Measurements from ENCODE around the gene PRDM5.

Gene PRDM5

GRCh38 chr4:120839334-120839973, 83.1 kb downstream of the PRDM5 start:
- Histone ChIP-seq H3K36me3 (ENCODE audit: control insufficient read depth, insufficient read depth, low read length) (peaks cover 3% of the 10 kb centered on the region; the same call in 1 of the 2 replicates), H3K4me3 (ENCODE audit: low read depth, low read length) (no peak overlapping the region), H3K27me3 (ENCODE audit: control insufficient read depth, insufficient read depth, low read length) (no peaks in the 10 kb centered on the region), H3K4me1 (ENCODE audit: control insufficient read depth, insufficient read depth, low read length) (no peaks in the 10 kb centered on the region), H3K9ac (ENCODE audit: low read depth, low read length) (no peak overlapping the region), H3K27ac (ENCODE audit: low read depth, low read length) (no peak overlapping the region), H3K9me3 (ENCODE audit: control insufficient read depth, insufficient read depth, low read length) (no peaks in the 10 kb centered on the region)

- Histone ChIP-seq H3K9ac (ENCODE audit: low read depth, low read length) (no peak overlapping the region), H3K9me3 (ENCODE audit: control insufficient read depth, insufficient read depth, low read length) (no peaks in the 10 kb centered on the region), H3K27ac (ENCODE audit: low read depth, low read length) (no peak overlapping the region), H3K27me3 (ENCODE audit: control insufficient read depth, insufficient read depth, low read length) (no peaks in the 10 kb centered on the region), H3K36me3 (ENCODE audit: control insufficient read depth, insufficient read depth, low read length) (peaks cover 3% of the 10 kb centered on the region; the same call in 1 of the 2 replicates), H3K4me1 (ENCODE audit: control insufficient read depth, insufficient read depth, low read length) (no peaks in the 10 kb centered on the region), H3K4me3 (ENCODE audit: low read depth, low read length) (no peak overlapping the region)
These were observed 83.7 kb downstream of the PRDM5 start for GRCh38 chr4:120838784-120839183.

DNA sequence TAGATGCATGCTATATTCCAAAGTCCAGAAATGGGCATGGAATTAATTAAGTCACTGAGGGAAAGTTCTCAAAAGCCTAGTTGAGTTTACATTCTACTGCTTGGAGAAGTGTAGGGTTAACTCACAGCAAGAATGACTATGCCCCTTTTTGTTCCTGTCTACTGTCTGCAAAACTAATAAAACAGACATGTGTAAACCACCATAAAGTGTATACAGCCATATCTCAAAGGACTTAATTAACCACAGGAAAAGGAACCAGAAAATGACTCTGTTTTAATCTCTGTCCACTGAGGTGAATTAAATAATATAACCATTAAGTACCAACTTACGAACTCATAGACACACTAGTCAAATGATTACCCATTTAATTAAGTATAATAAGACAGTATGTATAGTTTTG, 84.9 kb downstream of the PRDM5 start:
- Histone ChIP-seq H3K27me3 (ENCODE audit: control insufficient read depth, insufficient read depth, low read length) (no peaks in the 10 kb centered on the region), H3K9ac (ENCODE audit: low read depth, low read length) (no peak overlapping the region), H3K36me3 (ENCODE audit: control insufficient read depth, insufficient read depth, low read length) (peaks cover 5% of the 10 kb centered on the region; the same call in 1 of the 2 replicates), H3K9me3 (ENCODE audit: control insufficient read depth, insufficient read depth, low read length) (no peaks in the 10 kb centered on the region), H3K4me3 (ENCODE audit: low read depth, low read length) (no peak overlapping the region), H3K4me1 (ENCODE audit: control insufficient read depth, insufficient read depth, low read length) (no peaks in the 10 kb centered on the region), H3K27ac (ENCODE audit: low read depth, low read length) (no peak overlapping the region)

DNA sequence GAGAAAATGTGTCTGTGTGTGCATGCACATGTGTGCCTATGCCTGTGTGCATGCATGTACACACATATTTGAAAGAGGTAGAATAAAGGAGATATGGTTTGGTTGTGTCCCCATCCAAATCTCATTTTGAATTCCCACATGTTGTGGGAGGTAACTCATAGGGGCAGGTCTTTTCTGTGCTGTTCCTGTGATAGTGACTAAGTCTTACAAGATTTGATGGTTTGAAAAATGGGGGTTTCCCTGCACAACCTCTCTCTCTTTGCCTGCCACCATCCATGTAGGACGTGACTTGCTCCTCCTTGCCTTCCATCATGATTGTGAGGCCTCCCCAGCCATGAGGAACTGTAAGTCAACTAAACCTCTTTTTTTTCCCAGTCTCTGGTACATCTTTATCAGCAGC, 87.2 kb downstream of the PRDM5 start:
- no peaks in the 10 kb centered on the region for H3K4me1 ChIP-seq (ENCODE audit: control insufficient read depth, insufficient read depth, low read length)
- peaks cover 5% of the 10 kb centered on the region; the same call in 1 of the 2 replicates for H3K36me3 ChIP-seq (ENCODE audit: control insufficient read depth, insufficient read depth, low read length)
- H3K4me3 ChIP-seq (ENCODE audit: low read depth, low read length), result no peak overlapping the region
- H3K27ac ChIP-seq (ENCODE audit: low read depth, low read length), result no peak overlapping the region
- no peaks in the 10 kb centered on the region for H3K9me3 ChIP-seq (ENCODE audit: control insufficient read depth, insufficient read depth, low read length)
- no peak overlapping the region for H3K9ac ChIP-seq (ENCODE audit: low read depth, low read length)
- no peaks in the 10 kb centered on the region for H3K27me3 ChIP-seq (ENCODE audit: control insufficient read depth, insufficient read depth, low read length)

DNA sequence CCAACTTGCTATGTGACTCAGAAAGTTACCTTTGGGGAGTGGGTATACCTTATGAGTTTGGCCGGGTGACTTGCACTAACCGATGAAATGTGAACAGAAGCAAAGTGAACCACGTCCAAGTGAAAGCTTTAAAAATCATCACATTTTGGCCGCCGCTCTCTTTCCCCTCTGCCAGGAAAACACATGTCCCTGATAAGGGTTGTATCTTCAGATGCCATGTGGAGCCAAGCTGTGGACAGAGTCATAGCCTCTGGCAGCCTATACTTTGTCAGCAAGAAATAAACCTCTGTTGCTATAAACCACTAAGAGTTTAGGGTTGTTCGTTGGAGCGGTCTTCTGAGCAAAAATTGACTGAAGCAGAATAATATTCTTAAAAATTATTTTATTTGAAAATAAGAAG, 92.3 kb downstream of the PRDM5 start:
- no peak overlapping the region for H3K27ac ChIP-seq (ENCODE audit: low read depth, low read length)
- H3K9ac ChIP-seq (ENCODE audit: low read depth, low read length), result no peak overlapping the region
- no peaks in the 10 kb centered on the region for H3K4me1 ChIP-seq (ENCODE audit: control insufficient read depth, insufficient read depth, low read length)
- 0 out of 2 replicates have a peak, but pooled peaks cover 2% of the 10 kb centered on the region for H3K36me3 ChIP-seq (ENCODE audit: control insufficient read depth, insufficient read depth, low read length)
- no peaks in the 10 kb centered on the region for H3K27me3 ChIP-seq (ENCODE audit: control insufficient read depth, insufficient read depth, low read length)
- H3K4me3 ChIP-seq (ENCODE audit: low read depth, low read length), result no peak overlapping the region
- H3K9me3 ChIP-seq (ENCODE audit: control insufficient read depth, insufficient read depth, low read length), result no peaks in the 10 kb centered on the region

DNA sequence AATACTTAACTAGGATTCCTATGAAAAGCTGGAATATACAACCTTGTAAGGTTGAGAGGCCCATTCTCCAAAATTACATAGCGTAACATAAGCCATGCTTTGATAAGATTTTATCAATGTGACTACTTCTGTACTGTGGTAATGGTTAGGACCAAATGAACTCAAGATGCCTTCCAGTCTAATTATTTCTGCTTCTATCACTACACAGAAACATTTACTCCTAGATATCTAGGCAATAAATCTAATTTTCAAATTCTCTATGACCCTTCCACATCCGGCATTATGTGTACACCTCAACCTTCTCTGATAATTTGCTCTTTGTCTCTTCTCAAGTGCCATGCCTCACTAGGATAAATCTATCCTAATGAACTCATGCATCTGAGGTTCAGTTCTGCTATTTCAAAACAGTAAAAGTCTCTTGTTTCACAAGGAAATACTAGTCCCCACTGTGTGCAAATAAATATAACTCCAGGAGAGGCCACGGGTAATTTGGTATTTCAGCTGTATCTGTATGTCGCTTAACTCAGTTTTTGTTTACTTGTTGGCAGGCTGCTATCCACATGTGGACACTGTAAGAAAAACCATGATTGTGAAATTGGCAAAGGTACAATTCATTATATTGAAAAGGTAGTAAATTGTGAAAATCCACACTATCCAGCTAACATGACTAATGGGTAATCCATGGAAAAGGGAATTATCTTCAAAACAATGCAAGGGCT, 93.3 kb downstream of the PRDM5 start:
- Histone ChIP-seq H3K27me3 (ENCODE audit: control insufficient read depth, insufficient read depth, low read length) (no peaks in the 10 kb centered on the region), H3K4me1 (ENCODE audit: control insufficient read depth, insufficient read depth, low read length) (no peaks in the 10 kb centered on the region; the same call in 1 of the 2 replicates), H3K36me3 (ENCODE audit: control insufficient read depth, insufficient read depth, low read length) (0 out of 2 replicates have a peak, but pooled peaks cover 2% of the 10 kb centered on the region), H3K9me3 (ENCODE audit: control insufficient read depth, insufficient read depth, low read length) (no peaks in the 10 kb centered on the region), H3K9ac (ENCODE audit: low read depth, low read length) (no peak overlapping the region), H3K4me3 (ENCODE audit: low read depth, low read length) (no peak overlapping the region), H3K27ac (ENCODE audit: low read depth, low read length) (no peak overlapping the region)

- Histone ChIP-seq H3K9me3 (ENCODE audit: control insufficient read depth, insufficient read depth, low read length) (no peaks in the 10 kb centered on the region), H3K27me3 (ENCODE audit: control insufficient read depth, insufficient read depth, low read length) (no peaks in the 10 kb centered on the region), H3K9ac (ENCODE audit: low read depth, low read length) (no peak overlapping the region), H3K36me3 (ENCODE audit: control insufficient read depth, insufficient read depth, low read length) (no peaks in the 10 kb centered on the region), H3K27ac (ENCODE audit: low read depth, low read length) (no peak overlapping the region), H3K4me3 (ENCODE audit: low read depth, low read length) (no peak overlapping the region), H3K4me1 (ENCODE audit: control insufficient read depth, insufficient read depth, low read length) (peaks cover 4% of the 10 kb centered on the region; the same call in 1 of the 2 replicates)
These were observed 95.7 kb downstream of the PRDM5 start for GRCh38 chr4:120826853-120827252.

DNA sequence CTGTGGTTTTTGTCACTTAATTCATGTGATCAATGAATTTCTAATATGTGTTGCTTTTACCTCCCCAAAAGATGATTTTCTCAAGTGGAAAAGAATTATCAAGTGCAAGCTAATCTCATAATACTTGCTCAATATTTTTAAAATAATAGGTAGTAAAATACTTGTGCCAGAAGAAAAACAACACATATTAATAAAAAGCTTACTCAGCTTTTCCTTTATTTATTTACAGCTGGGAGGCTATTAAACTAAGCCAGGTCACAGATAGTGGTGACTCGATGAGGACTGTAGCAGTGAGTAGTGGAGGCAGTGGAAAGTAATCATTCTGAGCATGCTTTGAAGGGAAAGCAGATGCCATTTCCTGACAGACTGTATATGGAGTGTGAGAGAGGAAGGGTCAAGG, 96.1 kb downstream of the PRDM5 start:
- no peak overlapping the region for H3K27ac ChIP-seq (ENCODE audit: low read depth, low read length)
- no peaks in the 10 kb centered on the region for H3K27me3 ChIP-seq (ENCODE audit: control insufficient read depth, insufficient read depth, low read length)
- peaks cover 4% of the 10 kb centered on the region; the same call in 1 of the 2 replicates for H3K4me1 ChIP-seq (ENCODE audit: control insufficient read depth, insufficient read depth, low read length)
- no peak overlapping the region for H3K9ac ChIP-seq (ENCODE audit: low read depth, low read length)
- H3K36me3 ChIP-seq (ENCODE audit: control insufficient read depth, insufficient read depth, low read length), result no peaks in the 10 kb centered on the region
- H3K4me3 ChIP-seq (ENCODE audit: low read depth, low read length), result no peak overlapping the region
- no peaks in the 10 kb centered on the region for H3K9me3 ChIP-seq (ENCODE audit: control insufficient read depth, insufficient read depth, low read length)

DNA sequence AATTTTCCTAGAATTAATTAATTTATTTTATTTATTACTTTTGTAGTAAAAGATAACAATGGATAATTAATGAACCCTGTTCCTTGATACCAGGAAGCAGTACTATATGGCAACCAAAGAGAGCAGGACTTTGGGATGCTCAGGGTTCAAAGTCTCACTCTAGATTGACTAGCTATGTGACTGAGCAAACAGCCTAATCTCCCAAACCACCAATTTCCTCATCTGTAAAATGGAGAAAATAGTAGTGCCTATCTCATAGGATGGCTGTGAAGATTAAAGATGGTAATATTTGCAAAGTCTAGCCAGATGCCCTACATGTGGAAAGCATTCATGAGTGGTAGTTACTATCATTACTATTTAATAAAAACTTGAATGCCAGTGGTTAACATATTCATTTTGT, 97.6 kb downstream of the PRDM5 start:
- Histone ChIP-seq H3K27me3 (ENCODE audit: control insufficient read depth, insufficient read depth, low read length) (no peaks in the 10 kb centered on the region), H3K27ac (ENCODE audit: low read depth, low read length) (no peak overlapping the region), H3K4me3 (ENCODE audit: low read depth, low read length) (no peak overlapping the region), H3K36me3 (ENCODE audit: control insufficient read depth, insufficient read depth, low read length) (no peaks in the 10 kb centered on the region), H3K4me1 (ENCODE audit: control insufficient read depth, insufficient read depth, low read length) (peaks cover 4% of the 10 kb centered on the region; the same call in 1 of the 2 replicates), H3K9ac (ENCODE audit: low read depth, low read length) (no peak overlapping the region), H3K9me3 (ENCODE audit: control insufficient read depth, insufficient read depth, low read length) (no peaks in the 10 kb centered on the region)

DNA sequence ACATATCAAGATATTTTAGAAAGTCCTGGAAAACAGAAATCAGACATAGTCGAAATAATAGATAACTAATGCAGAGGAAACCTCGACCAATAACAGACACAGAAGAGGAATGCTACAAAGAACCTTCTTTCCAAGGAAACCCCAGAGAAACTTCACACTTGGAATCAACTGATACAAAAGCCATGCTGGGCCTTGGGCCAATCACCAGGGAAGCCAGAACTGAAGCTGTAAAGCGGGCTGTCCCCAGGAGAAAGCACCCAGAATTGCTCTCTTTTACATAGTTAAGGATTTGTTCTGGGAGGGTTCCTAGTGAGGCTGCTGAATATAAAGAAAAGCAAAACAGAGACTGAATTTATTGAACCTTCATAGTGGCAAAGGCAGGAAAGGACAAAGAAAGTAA, 100.5 kb downstream of the PRDM5 start:
- H3K27ac ChIP-seq (ENCODE audit: low read depth, low read length), result no peak overlapping the region
- H3K36me3 ChIP-seq (ENCODE audit: control insufficient read depth, insufficient read depth, low read length), result no peaks in the 10 kb centered on the region
- no peaks in the 10 kb centered on the region for H3K9me3 ChIP-seq (ENCODE audit: control insufficient read depth, insufficient read depth, low read length)
- peaks cover 4% of the 10 kb centered on the region; the same call in 1 of the 2 replicates for H3K4me1 ChIP-seq (ENCODE audit: control insufficient read depth, insufficient read depth, low read length)
- no peaks in the 10 kb centered on the region for H3K27me3 ChIP-seq (ENCODE audit: control insufficient read depth, insufficient read depth, low read length)
- H3K4me3 ChIP-seq (ENCODE audit: low read depth, low read length), result no peak overlapping the region
- H3K9ac ChIP-seq (ENCODE audit: low read depth, low read length), result no peak overlapping the region

- Histone ChIP-seq H3K4me3 (ENCODE audit: low read depth, low read length) (no peak overlapping the region), H3K9me3 (ENCODE audit: control insufficient read depth, insufficient read depth, low read length) (no peaks in the 10 kb centered on the region), H3K4me1 (ENCODE audit: control insufficient read depth, insufficient read depth, low read length) (peaks cover 4% of the 10 kb centered on the region; the same call in 1 of the 2 replicates), H3K27ac (ENCODE audit: low read depth, low read length) (no peak overlapping the region), H3K36me3 (ENCODE audit: control insufficient read depth, insufficient read depth, low read length) (no peaks in the 10 kb centered on the region), H3K27me3 (ENCODE audit: control insufficient read depth, insufficient read depth, low read length) (no peaks in the 10 kb centered on the region), H3K9ac (ENCODE audit: low read depth, low read length) (no peak overlapping the region)
These were observed 101.5 kb downstream of the PRDM5 start for GRCh38 chr4:120821029-120821428.
